ENCODE results near the gene CEACAM19. TPM values are rescaled to one million over a fixed set of nuclear protein-coding genes. Genes with fewer than 3 reads are reported as not detected.

The CEACAM19 gene
- polyA plus RNA-seq, 3 donors: 7.6 TPM; not detected in 2

- Histone ChIP-seq H3K4me1 (ENCODE audit: control insufficient read depth in 1 of 2, insufficient read depth in 2 of 2, low read length in 2 of 2) (peaks cover 21 to 25% of the 10 kb centered on the region in 2 donors), H3K36me3 (replicated peaks in 1 of 2; ENCODE audit: control insufficient read depth in 1 of 2, insufficient read depth in 2 of 2, low read length in 2 of 2) (no peaks in the 10 kb centered on the region), H4K20me1 (ENCODE audit: insufficient read depth, low read length) (no peaks in the 10 kb centered on the region), H3K9ac (ENCODE audit: insufficient read depth, low read length, poor library complexity, severe bottlenecking) (no peak overlapping the region), H3K9me3 (replicated peaks in 1 of 2; ENCODE audit: control insufficient read depth in 1 of 2, insufficient read depth in 1 of 2, low read length in 2 of 2) (no peaks in the 10 kb centered on the region), H3K4me3 (replicated peaks in 1 of 3; ENCODE audit: low read depth in 2 of 3, low read length in 3 of 3) (peak overlapping the region in 1 of 3 experiments; percentile 30), H3K27ac (ENCODE audit: low read depth in 1 of 2, low read length in 2 of 2) (peak overlapping the region in 1 of 2 donors; percentile 70), H2AFZ (ENCODE audit: insufficient read depth, low read depth, low read length, poor library complexity, severe bottlenecking) (peak overlapping the region; percentile 4), H3K4me2 (replicated peaks; ENCODE audit: extremely low read depth, low read length, poor library complexity, severe bottlenecking) (peak overlapping the region; percentile 37), H3K79me2 (ENCODE audit: insufficient read depth, low read length) (no peaks in the 10 kb centered on the region), H3K27me3 (ENCODE audit: control insufficient read depth in 2 of 2, insufficient read depth in 2 of 2, low read length in 2 of 2) (no peaks in the 10 kb centered on the region)
- intact Hi-C loops (cut with micrococcal nuclease): no loop called here
- no peak for TF ChIP-seq CTCF (IDR thresholded peaks at IDR 0.05)
- peaks cover 2 to 10% (median 7%) of the 10 kb centered on the region in 3 donors for H3K27me3 Mint-ChIP-seq (ENCODE audit: low read depth in 3 of 3)
- DNase-seq: no peak
- WGBS (ENCODE audit: insufficient coverage): 86% methylated on average over 2 of the region's 11 CpGs
- H3K4me3 Mint-ChIP-seq: peak overlapping the region in 1 of 2 donors; percentile 75
- peaks cover 0 to 7% (median 0%) of the 10 kb centered on the region in 7 donors for H3K9me3 Mint-ChIP-seq
- no peaks in the 10 kb centered on the region for H3K36me3 Mint-ChIP-seq
- H3K4me1 Mint-ChIP-seq: peaks cover 29% of the 10 kb centered on the region
- peak overlapping the region; percentile 79 to 93 (median 91) for H3K27ac Mint-ChIP-seq
Measured at GRCh38 chr19:44636439-44637389, 34.6 kb upstream of the CEACAM19 start.

- intact Hi-C loops (cut with micrococcal nuclease): no loop called here
- Histone ChIP-seq H3K79me2 (ENCODE audit: insufficient read depth, low read length) (no peaks in the 10 kb centered on the region), H3K4me1 (ENCODE audit: control insufficient read depth in 1 of 2, insufficient read depth in 2 of 2, low read length in 2 of 2) (peaks cover 21 to 25% of the 10 kb centered on the region in 2 donors), H3K36me3 (replicated peaks in 1 of 2; ENCODE audit: control insufficient read depth in 1 of 2, insufficient read depth in 2 of 2, low read length in 2 of 2) (no peaks in the 10 kb centered on the region), H3K27ac (ENCODE audit: low read depth in 1 of 2, low read length in 2 of 2) (no peak overlapping the region), H2AFZ (ENCODE audit: insufficient read depth, low read depth, low read length, poor library complexity, severe bottlenecking) (no peak overlapping the region), H3K4me2 (replicated peaks; ENCODE audit: extremely low read depth, low read length, poor library complexity, severe bottlenecking) (no peak overlapping the region), H3K27me3 (ENCODE audit: control insufficient read depth in 2 of 2, insufficient read depth in 2 of 2, low read length in 2 of 2) (no peaks in the 10 kb centered on the region), H4K20me1 (ENCODE audit: insufficient read depth, low read length) (no peaks in the 10 kb centered on the region), H3K9ac (ENCODE audit: insufficient read depth, low read length, poor library complexity, severe bottlenecking) (no peak overlapping the region), H3K4me3 (replicated peaks in 1 of 3; ENCODE audit: low read depth in 2 of 3, low read length in 3 of 3) (no peak overlapping the region), H3K9me3 (replicated peaks in 1 of 2; ENCODE audit: control insufficient read depth in 1 of 2, insufficient read depth in 1 of 2, low read length in 2 of 2) (no peaks in the 10 kb centered on the region)
- Mint-ChIP-seq H3K4me3 (no peak overlapping the region), H3K4me1 (peaks cover 29% of the 10 kb centered on the region), H3K36me3 (no peaks in the 10 kb centered on the region), H3K27ac (peak overlapping the region in 2 of 7 donors; percentile 16 to 59), H3K27me3 (ENCODE audit: low read depth in 3 of 3) (peaks cover 2 to 11% (median 7%) of the 10 kb centered on the region in 3 donors), H3K9me3 (peaks cover 0 to 7% (median 0%) of the 10 kb centered on the region in 7 donors)
- 97% methylated on average over 4 of the region's 5 CpGs for WGBS (ENCODE audit: insufficient coverage)
- no peak for TF ChIP-seq CTCF (IDR thresholded peaks at IDR 0.05)
- no peak for DNase-seq
Measured at GRCh38 chr19:44637390-44637764, 33.9 kb upstream of the CEACAM19 start.

Data from CD14-positive monocyte (primary cell).